HepG2 (cell line): Measurements from ENCODE around the gene PEBP1. TPM values are rescaled to one million over a fixed set of nuclear protein-coding genes. Genes with fewer than 3 reads are reported as not detected.
A peak's percentile ranks its signal among the peaks of the same experiment; 100 is the strongest.

Source experiments
- CBX1 ChIP-seq: IDR thresholded peaks from one replicate; pipeline ENCODE4 v1.6.1; 2016; ENCODE audit warnings: antibody characterized with exemption, low read depth
- HHEX ChIP-seq: IDR thresholded peaks from 2 replicates; pipeline ENCODE4 v1.6.1; 2016; ENCODE audit warnings: control low read depth
- HNRNPLL ChIP-seq: fragments of 200-400 bp; formaldehyde crosslinking; IDR thresholded peaks from 2 replicates; pipeline ENCODE4 v1.6.1; 2017; ENCODE audit warnings: mild to moderate bottlenecking, low read depth, low read length; ENCODE audit not compliant: poor library complexity, severe bottlenecking
- SP2 ChIP-seq: sonication (generic); formaldehyde crosslinking; IDR thresholded peaks from 2 replicates; pipeline ENCODE4 v1.5.1; 2020; ENCODE audit warnings: mild to moderate bottlenecking, missing genetic modification reagents
- ZFAT ChIP-seq: sonication (generic); formaldehyde crosslinking; conservative IDR thresholded peaks from 2 replicates; pipeline ENCODE4 v1.8.1; 2023; ENCODE audit warnings: missing genetic modification reagents, inconsistent platforms
- ZMYM4 ChIP-seq: sonication (generic); formaldehyde crosslinking; IDR thresholded peaks from 2 replicates; pipeline ENCODE4 v1.8.1; 2023; ENCODE audit warnings: mild to moderate bottlenecking, missing genetic modification reagents
- ZNF367 ChIP-seq: sonication (generic); formaldehyde crosslinking; IDR thresholded peaks from 2 replicates; pipeline ENCODE4 v1.4.0; 2020; ENCODE audit warnings: missing genetic modification reagents, borderline replicate concordance
- ZNF563 ChIP-seq: sonication (generic); formaldehyde crosslinking; IDR thresholded peaks from 2 replicates; pipeline ENCODE4 v1.8.0; 2022; ENCODE audit warnings: mild to moderate bottlenecking, moderate library complexity, missing genetic modification reagents
- ZNF607 ChIP-seq: sonication (generic); formaldehyde crosslinking; IDR thresholded peaks from 2 replicates; pipeline ENCODE4 v1.5.1; 2020; ENCODE audit warnings: missing genetic modification reagents, mild to moderate bottlenecking, borderline replicate concordance
- ZNF790 ChIP-seq: sonication (generic); formaldehyde crosslinking; IDR thresholded peaks from 2 replicates; pipeline ENCODE4 v1.8.0; 2022; ENCODE audit warnings: missing genetic modification reagents, mild to moderate bottlenecking, borderline replicate concordance
- polyA plus RNA-seq, 8 experiments: library from polyadenylated mRNA; depleted of rRNA in 3 of 8; stranded (reverse) in 7 of 8; unstranded in 1 of 8; fragments of >200 nt; fragmentation: Illumina TruSeq in 4 of 8; extraction: Trizol in 4 of 8; gene quantifications; 2 replicates each; pipeline versions ENCODE4 v1.2.1 to v1.2.3, GENCODE V29; 2011 to 2016; ENCODE audit warnings: low read depth in 4 of 8, missing spikeins in 1 of 8, mixed read lengths in 1 of 8; ENCODE audit not compliant: insufficient read depth in 1 of 8
- total RNA-seq, 5 experiments: library from RNA; depleted of rRNA; stranded (reverse); fragments of >200 nt; fragmentation: Illumina TruSeq; extraction: Trizol; gene quantifications; 2 replicates each; pipeline ENCODE4 v1.2.3, GENCODE V29; 2016; ENCODE audit warnings: low read depth in 1 of 5
- TF ChIP-seq, protein P1 (sequence below): sonication (generic); formaldehyde crosslinking; IDR thresholded peaks from 2 replicates; pipeline ENCODE4 v1.4.0; 2020; ENCODE audit warnings: mild to moderate bottlenecking, missing genetic modification reagents
- TF ChIP-seq, protein P2 (sequence below): conservative IDR thresholded peaks from 2 replicates; pipeline ENCODE4 v1.6.1; 2018; ENCODE audit warnings: missing genetic modification reagents
- TF ChIP-seq, protein P3 (sequence below): sonication (generic); formaldehyde crosslinking; IDR thresholded peaks from 2 replicates; pipeline ENCODE4 v1.4.0; 2020; ENCODE audit warnings: missing genetic modification reagents, mild to moderate bottlenecking, borderline replicate concordance
- TF ChIP-seq, protein P4 (sequence below): IDR thresholded peaks from 2 replicates; pipeline ENCODE4 v1.6.1; 2016; ENCODE audit warnings: low read depth, missing genetic modification reagents, missing compliant biosample characterization
- TF ChIP-seq, protein P5 (sequence below): sonication (generic); formaldehyde crosslinking; IDR thresholded peaks from 2 replicates; pipeline ENCODE4 v1.9.0; 2022; ENCODE audit warnings: low read depth, missing genetic modification reagents
- TF ChIP-seq, protein P6 (sequence below): IDR thresholded peaks from 2 replicates; pipeline ENCODE4 v1.6.1; 2016; ENCODE audit warnings: missing compliant biosample characterization, missing genetic modification reagents, borderline replicate concordance

Gene PEBP1
- total and polyA plus RNA-seq, 2 of the 13 experiments (the other 11 are each of a cell fraction or from before 2014, with no cell fraction given): 538 to 1,505 TPM

DNA sequence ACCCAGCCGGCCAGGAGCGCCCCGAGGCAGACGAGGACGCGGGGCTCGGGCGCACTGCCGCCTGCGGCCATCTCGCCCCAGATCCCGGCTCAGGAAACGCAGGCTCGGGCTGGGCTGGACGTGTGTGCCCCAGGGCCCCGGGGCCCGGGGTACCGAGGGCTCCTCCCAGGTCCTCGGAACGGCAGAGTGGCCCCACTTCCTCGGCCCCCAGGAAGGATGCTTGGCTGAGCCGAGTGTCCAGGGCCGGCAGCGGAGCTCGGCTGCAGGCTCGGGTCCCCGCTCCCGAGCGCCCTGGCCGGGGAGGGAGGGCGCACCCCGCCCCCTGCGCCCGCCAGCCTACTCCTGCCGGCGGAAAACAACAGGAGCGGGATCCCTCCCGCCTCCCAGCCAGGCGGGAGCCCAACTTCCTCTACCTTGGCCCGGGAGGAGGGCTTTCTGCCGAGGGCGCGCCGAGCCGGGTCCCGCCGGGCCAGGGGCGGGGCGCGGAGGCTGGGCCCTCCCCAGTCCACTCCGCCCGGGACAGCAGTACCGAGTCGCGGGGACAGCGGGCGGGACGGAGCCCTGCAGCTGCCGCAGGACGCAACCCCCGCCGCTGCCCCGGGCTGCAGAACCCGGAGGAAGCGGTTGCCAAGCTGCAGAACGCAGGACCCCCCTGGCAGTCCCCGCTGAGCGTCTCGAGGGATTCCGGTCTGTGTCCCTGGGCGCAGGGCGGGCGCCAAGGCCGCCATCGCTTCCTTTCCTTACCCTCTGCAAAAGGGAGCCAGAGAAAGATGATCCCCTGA lies 32.1 kb upstream of the PEBP1 start, which contains the start of gene VSIG10 (continued):
- TF ChIP-seq, protein P1, sequence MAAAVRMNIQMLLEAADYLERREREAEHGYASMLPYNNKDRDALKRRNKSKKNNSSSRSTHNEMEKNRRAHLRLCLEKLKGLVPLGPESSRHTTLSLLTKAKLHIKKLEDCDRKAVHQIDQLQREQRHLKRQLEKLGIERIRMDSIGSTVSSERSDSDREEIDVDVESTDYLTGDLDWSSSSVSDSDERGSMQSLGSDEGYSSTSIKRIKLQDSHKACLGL (CRISPR knock-in tag): peak; percentile 57
- TF ChIP-seq ZNF563: peak; percentile 61; the same call in 1 of the 2 replicates
- peak; percentile 53; the same call in 1 of the 2 replicates for TF ChIP-seq ZNF607 (CRISPR knock-in tag)
- TF ChIP-seq, protein P2, sequence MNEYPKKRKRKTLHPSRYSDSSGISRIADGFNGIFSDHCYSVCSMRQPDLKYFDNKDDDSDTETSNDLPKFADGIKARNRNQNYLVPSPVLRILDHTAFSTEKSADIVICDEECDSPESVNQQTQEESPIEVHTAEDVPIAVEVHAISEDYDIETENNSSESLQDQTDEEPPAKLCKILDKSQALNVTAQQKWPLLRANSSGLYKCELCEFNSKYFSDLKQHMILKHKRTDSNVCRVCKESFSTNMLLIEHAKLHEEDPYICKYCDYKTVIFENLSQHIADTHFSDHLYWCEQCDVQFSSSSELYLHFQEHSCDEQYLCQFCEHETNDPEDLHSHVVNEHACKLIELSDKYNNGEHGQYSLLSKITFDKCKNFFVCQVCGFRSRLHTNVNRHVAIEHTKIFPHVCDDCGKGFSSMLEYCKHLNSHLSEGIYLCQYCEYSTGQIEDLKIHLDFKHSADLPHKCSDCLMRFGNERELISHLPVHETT (CRISPR knock-in tag): peak; percentile 74; the same call in 1 of the 2 replicates
- no peak for TF ChIP-seq CBX1
- TF ChIP-seq SP2: 0 out of 2 replicates have a peak, but pooled peaks have one; percentile 24
- TF ChIP-seq, protein P3, sequence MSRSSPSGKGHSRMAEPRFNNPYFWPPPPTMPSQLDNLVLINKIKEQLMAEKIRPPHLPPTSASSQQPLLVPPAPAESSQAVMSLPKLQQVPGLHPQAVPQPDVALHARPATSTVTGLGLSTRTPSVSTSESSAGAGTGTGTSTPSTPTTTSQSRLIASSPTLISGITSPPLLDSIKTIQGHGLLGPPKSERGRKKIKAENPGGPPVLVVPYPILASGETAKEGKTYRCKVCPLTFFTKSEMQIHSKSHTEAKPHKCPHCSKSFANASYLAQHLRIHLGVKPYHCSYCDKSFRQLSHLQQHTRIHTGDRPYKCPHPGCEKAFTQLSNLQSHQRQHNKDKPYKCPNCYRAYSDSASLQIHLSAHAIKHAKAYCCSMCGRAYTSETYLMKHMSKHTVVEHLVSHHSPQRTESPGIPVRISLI (CRISPR knock-in tag): no peak
- TF ChIP-seq, protein P4, sequence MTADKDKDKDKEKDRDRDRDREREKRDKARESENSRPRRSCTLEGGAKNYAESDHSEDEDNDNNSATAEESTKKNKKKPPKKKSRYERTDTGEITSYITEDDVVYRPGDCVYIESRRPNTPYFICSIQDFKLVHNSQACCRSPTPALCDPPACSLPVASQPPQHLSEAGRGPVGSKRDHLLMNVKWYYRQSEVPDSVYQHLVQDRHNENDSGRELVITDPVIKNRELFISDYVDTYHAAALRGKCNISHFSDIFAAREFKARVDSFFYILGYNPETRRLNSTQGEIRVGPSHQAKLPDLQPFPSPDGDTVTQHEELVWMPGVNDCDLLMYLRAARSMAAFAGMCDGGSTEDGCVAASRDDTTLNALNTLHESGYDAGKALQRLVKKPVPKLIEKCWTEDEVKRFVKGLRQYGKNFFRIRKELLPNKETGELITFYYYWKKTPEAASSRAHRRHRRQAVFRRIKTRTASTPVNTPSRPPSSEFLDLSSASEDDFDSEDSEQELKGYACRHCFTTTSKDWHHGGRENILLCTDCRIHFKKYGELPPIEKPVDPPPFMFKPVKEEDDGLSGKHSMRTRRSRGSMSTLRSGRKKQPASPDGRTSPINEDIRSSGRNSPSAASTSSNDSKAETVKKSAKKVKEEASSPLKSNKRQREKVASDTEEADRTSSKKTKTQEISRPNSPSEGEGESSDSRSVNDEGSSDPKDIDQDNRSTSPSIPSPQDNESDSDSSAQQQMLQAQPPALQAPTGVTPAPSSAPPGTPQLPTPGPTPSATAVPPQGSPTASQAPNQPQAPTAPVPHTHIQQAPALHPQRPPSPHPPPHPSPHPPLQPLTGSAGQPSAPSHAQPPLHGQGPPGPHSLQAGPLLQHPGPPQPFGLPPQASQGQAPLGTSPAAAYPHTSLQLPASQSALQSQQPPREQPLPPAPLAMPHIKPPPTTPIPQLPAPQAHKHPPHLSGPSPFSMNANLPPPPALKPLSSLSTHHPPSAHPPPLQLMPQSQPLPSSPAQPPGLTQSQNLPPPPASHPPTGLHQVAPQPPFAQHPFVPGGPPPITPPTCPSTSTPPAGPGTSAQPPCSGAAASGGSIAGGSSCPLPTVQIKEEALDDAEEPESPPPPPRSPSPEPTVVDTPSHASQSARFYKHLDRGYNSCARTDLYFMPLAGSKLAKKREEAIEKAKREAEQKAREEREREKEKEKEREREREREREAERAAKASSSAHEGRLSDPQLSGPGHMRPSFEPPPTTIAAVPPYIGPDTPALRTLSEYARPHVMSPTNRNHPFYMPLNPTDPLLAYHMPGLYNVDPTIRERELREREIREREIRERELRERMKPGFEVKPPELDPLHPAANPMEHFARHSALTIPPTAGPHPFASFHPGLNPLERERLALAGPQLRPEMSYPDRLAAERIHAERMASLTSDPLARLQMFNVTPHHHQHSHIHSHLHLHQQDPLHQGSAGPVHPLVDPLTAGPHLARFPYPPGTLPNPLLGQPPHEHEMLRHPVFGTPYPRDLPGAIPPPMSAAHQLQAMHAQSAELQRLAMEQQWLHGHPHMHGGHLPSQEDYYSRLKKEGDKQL (CRISPR knock-in tag): peak; percentile 19; the same call in 1 of the 2 replicates
- peak; percentile 68 for TF ChIP-seq ZMYM4 (CRISPR knock-in tag)
- TF ChIP-seq, protein P5, sequence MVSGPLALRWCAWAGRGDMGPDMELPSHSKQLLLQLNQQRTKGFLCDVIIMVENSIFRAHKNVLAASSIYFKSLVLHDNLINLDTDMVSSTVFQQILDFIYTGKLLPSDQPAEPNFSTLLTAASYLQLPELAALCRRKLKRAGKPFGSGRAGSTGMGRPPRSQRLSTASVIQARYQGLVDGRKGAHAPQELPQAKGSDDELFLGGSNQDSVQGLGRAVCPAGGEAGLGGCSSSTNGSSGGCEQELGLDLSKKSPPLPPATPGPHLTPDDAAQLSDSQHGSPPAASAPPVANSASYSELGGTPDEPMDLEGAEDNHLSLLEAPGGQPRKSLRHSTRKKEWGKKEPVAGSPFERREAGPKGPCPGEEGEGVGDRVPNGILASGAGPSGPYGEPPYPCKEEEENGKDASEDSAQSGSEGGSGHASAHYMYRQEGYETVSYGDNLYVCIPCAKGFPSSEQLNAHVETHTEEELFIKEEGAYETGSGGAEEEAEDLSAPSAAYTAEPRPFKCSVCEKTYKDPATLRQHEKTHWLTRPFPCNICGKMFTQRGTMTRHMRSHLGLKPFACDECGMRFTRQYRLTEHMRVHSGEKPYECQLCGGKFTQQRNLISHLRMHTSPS (CRISPR knock-in tag): no peak; the same call in 1 of the 2 replicates
- TF ChIP-seq, protein P6, sequence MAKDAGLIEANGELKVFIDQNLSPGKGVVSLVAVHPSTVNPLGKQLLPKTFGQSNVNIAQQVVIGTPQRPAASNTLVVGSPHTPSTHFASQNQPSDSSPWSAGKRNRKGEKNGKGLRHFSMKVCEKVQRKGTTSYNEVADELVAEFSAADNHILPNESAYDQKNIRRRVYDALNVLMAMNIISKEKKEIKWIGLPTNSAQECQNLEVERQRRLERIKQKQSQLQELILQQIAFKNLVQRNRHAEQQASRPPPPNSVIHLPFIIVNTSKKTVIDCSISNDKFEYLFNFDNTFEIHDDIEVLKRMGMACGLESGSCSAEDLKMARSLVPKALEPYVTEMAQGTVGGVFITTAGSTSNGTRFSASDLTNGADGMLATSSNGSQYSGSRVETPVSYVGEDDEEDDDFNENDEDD (CRISPR knock-in tag): peak; percentile 70; the same call in 1 of the 2 replicates
- TF ChIP-seq ZNF790 (CRISPR knock-in tag): 0 out of 2 replicates have a peak, but pooled peaks have one; percentile 19
- TF ChIP-seq HNRNPLL: peak; percentile 78
- no peak for TF ChIP-seq HHEX (CRISPR knock-in tag)
- TF ChIP-seq ZNF367 (CRISPR knock-in tag): no peak
- TF ChIP-seq ZFAT (CRISPR knock-in tag): no peak
